ENCODE data around the gene FOXO6. TPM values are rescaled to one million over a fixed set of nuclear protein-coding genes. Genes with fewer than 3 reads are reported as not detected.

FOXO6 gene
- polyA plus RNA-seq, 1 of the 3 experiments (the other 2 are of a cell fraction), result 0.35 TPM

DNA sequence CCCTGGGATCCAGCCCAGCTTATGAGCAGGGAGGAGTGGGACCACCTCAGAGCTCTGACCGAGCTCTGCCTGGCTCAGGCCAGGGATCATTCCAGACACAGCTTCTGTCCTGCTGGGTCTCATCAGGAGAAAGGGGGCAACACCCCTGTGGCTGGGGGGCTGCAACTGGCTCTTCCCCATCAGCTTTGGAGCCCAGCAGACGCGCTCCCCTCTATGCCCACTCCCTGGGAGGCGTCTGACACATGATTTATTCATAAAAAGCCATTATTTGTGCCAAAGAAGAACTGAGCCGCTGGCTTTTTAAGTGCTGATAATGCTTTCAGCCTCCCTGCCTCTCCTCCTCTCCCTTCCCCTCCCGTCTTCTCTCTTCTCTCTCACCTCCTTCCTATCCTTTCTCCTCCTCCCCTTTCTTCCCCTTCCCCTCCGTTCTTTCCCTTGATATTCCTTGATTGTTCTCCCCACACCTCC lies 25.0 kb downstream of the FOXO6 start:
- no peaks in the 10 kb centered on the region for H3K9me3 ChIP-seq
- POLR2A ChIA-PET, result no interaction called here
- H3K27me3 ChIP-seq (ENCODE audit: insufficient read depth), result no peaks in the 10 kb centered on the region
- no peak overlapping the region for H3K27ac ChIP-seq (ENCODE audit: low read depth in 2 of 2, low read length in 1 of 2)
- H4K20me1 ChIP-seq (ENCODE audit: insufficient read depth), result no peaks in the 10 kb centered on the region
- no peak overlapping the region for H3K4me3 ChIP-seq (ENCODE audit: low read depth in 2 of 2, low read length in 1 of 2)
- no peak overlapping the region for H3K9ac ChIP-seq
- CTCF ChIA-PET, result interaction anchor here (0.9 to 1.5 kb wide), 3 partner anchors 11 to 37 kb away, joined by 4 to 6 read pairs (median 4); no protein-coding TSS in a partner anchor
- TF ChIP-seq TEAD4 (IDR thresholded peaks at IDR 0.05; ENCODE audit: borderline replicate concordance, insufficient read depth) (no peak), FOSL2 (IDR thresholded peaks at IDR 0.05; ENCODE audit: borderline replicate concordance, low read depth) (no peak)
- no peaks in the 10 kb centered on the region for H3K36me3 ChIP-seq (replicated peaks in 1 of 2; ENCODE audit: control insufficient read depth in 1 of 2, insufficient read depth in 2 of 2, low read length in 1 of 2)
- H3F3A ChIP-seq (replicated peaks; ENCODE audit: insufficient read depth), result peaks cover 3% of the 10 kb centered on the region
- no peak overlapping the region for H3K4me2 ChIP-seq
- peaks cover 7 to 35% of the 10 kb centered on the region in 2 experiments; a peak in 1 of 4 replicates for H3K4me1 ChIP-seq (ENCODE audit: control insufficient read depth in 1 of 2, insufficient read depth in 2 of 2, low read depth in 1 of 2, low read length in 1 of 2)
- H3K9me2 ChIP-seq, result no peaks in the 10 kb centered on the region
- no peak overlapping the region for H2AFZ ChIP-seq (ENCODE audit: low read depth)
- DNase-seq, result no peak
- WGBS (ENCODE audit: low lambda C conversion rate), result 65% methylated on average over 4 of the region's 7 CpGs
- H3K79me2 ChIP-seq (ENCODE audit: insufficient read depth), result no peaks in the 10 kb centered on the region

DNA sequence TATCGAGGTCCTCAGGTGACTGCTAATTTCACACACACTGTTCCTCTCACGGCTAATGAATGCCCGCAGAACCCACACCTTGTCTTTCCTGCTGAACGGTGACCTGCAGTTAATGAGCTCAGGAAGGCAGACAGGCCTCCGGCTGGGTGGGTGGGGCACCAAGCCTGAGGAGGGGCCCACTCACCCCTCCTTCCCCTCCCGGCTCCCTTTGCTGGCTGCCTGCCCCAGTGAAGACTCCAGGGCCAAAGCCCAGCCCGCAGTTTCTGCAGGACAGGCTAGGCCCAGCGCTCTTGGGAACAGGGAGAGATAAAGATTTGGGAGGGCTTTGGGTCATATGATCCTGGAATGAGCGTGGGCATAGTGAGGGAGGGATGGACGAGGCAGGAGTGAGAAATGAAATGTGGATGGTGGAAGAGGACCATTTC lies 26.4 kb downstream of the FOXO6 start:
- TF ChIP-seq GABPA (IDR thresholded peaks at IDR 0.05; ENCODE audit: low read depth) (no peak), NFIC (IDR thresholded peaks at IDR 0.05; ENCODE audit: borderline replicate concordance) (peak; percentile 54), JUND (IDR thresholded peaks at IDR 0.05) (no peak), GATA2 (CRISPR knock-in tag; IDR thresholded peaks at IDR 0.05) (peak; percentile 74), TAF1 (IDR thresholded peaks at IDR 0.05; ENCODE audit: borderline replicate concordance, low read depth, low read length) (no peak), FOSL2 (IDR thresholded peaks at IDR 0.05; ENCODE audit: borderline replicate concordance, low read depth) (no peak), RXRA (IDR thresholded peaks at IDR 0.05; ENCODE audit: borderline replicate concordance, low read depth) (no peak)
- TF ChIP-seq, protein P1, sequence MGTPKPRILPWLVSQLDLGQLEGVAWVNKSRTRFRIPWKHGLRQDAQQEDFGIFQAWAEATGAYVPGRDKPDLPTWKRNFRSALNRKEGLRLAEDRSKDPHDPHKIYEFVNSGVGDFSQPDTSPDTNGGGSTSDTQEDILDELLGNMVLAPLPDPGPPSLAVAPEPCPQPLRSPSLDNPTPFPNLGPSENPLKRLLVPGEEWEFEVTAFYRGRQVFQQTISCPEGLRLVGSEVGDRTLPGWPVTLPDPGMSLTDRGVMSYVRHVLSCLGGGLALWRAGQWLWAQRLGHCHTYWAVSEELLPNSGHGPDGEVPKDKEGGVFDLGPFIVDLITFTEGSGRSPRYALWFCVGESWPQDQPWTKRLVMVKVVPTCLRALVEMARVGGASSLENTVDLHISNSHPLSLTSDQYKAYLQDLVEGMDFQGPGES (IDR thresholded peaks at IDR 0.05; ENCODE audit: low read depth, low read length), result no peak
- TF ChIP-seq, protein P2, sequence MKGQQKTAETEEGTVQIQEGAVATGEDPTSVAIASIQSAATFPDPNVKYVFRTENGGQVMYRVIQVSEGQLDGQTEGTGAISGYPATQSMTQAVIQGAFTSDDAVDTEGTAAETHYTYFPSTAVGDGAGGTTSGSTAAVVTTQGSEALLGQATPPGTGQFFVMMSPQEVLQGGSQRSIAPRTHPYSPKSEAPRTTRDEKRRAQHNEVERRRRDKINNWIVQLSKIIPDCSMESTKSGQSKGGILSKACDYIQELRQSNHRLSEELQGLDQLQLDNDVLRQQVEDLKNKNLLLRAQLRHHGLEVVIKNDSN (IDR thresholded peaks at IDR 0.05; ENCODE audit: borderline replicate concordance, low read depth), result peak; percentile 49; the same call in 1 of the 2 replicates
- Histone ChIP-seq H3K9ac (no peak overlapping the region), H3K4me3 (ENCODE audit: low read depth in 2 of 2, low read length in 1 of 2) (no peak overlapping the region), H3K27me3 (ENCODE audit: insufficient read depth) (no peaks in the 10 kb centered on the region), H3K27ac (ENCODE audit: low read depth in 2 of 2, low read length in 1 of 2) (peak overlapping the region in 1 of 2 experiments; percentile 40; a peak in 1 of 4 replicates), H3K9me2 (no peaks in the 10 kb centered on the region), H4K20me1 (ENCODE audit: insufficient read depth) (no peaks in the 10 kb centered on the region), H3K36me3 (replicated peaks in 1 of 2; ENCODE audit: control insufficient read depth in 1 of 2, insufficient read depth in 2 of 2, low read length in 1 of 2) (no peaks in the 10 kb centered on the region), H3K9me3 (no peaks in the 10 kb centered on the region), H2AFZ (ENCODE audit: low read depth) (no peak overlapping the region), H3F3A (replicated peaks; ENCODE audit: insufficient read depth) (peaks cover 3% of the 10 kb centered on the region), H3K4me2 (no peak overlapping the region), H3K4me1 (ENCODE audit: control insufficient read depth in 1 of 2, insufficient read depth in 2 of 2, low read depth in 1 of 2, low read length in 1 of 2) (peaks cover 7 to 37% of the 10 kb centered on the region in 2 experiments; a peak in 1 of 4 replicates), H3K79me2 (ENCODE audit: insufficient read depth) (no peaks in the 10 kb centered on the region)
- WGBS (ENCODE audit: low lambda C conversion rate), result 32% methylated on average over 9 of the region's 10 CpGs
- ChIA-PET POLR2A (no interaction called here), CTCF (interaction anchor here (1.2 to 1.5 kb wide), 5 partner anchors 10 to 105 kb away, joined by 3 to 6 read pairs (median 4); partner anchors contain the start of gene FOXO6)
- peak; percentile 84 for DNase-seq
